GM18511 (cell line): ENCODE data around the gene FHIP1B.

Source experiments
- ATAC-seq: cut with Tn5 transposase; IDR thresholded peaks from one replicate; pipeline ENCODE4 v1.9.1; 2021; ENCODE audit warnings: mild to moderate bottlenecking, moderate library complexity; ENCODE audit not compliant: unreplicated experiment

The FHIP1B gene

DNA sequence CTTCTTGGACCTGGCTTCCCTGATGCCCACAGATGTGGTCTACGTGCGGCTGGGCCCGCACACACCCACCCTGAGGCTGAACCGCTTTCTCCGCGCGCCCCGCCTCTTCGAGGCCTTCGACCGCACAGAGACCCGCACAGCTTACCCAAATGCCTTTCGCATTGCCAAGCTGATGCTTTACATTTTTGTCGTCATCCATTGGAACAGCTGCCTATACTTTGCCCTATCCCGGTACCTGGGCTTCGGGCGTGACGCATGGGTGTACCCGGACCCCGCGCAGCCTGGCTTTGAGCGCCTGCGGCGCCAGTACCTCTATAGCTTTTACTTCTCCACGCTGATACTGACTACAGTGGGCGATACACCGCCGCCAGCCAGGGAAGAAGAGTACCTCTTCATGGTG, 5.7 kb upstream of the FHIP1B start:
- ATAC-seq = no peak

DNA sequence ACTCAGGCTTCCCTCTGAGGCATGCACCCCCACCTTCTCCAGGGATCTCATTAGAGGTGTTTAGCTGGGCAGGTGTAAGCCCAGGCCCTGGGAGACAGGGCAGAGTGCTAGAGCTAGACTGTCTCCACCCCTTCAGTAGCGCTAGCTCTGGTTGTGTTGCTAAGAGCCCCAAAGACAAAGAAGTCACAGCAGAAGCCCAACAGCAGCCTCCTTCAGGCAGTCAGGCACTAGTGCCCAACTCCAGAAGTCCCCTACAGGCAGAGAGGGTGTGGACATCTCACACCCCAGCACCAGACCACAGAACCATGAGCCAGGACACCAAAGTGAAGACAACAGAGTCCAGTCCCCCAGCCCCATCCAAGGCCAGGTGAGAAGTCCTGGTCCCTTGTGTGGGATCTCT, 4.5 kb upstream of the FHIP1B start, which contains the start of gene CNGA4:
TSS of gene CNGA4 (plus strand) at position 188 of the 400 bp plus-strand sequence. CDS start at position 306, 118 bp downstream.
- ATAC-seq = no peak

DNA sequence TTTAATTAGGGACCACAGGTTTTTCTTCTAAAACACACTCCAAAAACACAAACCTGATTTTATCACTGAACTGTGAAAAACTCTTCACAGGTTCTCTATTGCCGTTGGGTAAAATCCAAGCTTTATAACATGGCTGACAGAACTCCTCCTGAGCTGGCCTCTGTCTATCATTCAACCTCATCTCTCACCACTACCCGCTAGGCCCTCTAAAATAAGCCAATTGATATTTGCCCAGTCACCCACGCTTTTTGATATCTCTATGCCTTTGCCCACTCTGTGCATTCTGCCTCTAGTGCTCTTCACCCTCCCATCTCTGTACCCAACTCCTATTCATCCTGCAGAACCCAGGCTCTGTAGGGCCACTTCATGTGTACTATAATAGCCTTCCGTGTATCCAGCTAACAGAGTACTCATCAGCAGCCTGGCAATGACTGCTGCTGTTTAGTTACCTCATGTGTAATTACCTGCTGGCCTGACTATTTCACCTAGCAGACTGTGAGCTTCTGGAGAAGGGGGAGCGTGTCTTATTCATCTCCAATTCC, 3.4 kb upstream of the FHIP1B start:
- no peak for ATAC-seq

DNA sequence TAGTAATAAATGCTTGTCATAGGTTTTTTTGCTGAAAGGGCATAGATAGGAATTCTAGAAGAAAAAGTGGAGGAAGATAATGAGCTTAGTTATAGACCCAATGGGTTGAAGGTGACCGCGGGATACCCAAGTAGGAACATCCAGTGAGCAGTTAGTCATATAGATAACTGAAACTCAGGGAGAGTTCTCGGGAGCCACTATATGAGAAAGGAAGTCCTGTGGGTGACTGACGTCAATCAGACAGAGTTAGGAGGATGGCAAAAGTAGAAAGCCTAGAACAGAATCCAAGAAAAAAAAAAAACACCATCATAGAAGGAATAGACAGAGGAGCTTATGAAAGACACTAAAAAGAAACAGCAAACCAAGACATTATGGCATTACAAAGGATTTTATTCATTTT, 2.8 kb upstream of the FHIP1B start:
- ATAC-seq = no peak

DNA sequence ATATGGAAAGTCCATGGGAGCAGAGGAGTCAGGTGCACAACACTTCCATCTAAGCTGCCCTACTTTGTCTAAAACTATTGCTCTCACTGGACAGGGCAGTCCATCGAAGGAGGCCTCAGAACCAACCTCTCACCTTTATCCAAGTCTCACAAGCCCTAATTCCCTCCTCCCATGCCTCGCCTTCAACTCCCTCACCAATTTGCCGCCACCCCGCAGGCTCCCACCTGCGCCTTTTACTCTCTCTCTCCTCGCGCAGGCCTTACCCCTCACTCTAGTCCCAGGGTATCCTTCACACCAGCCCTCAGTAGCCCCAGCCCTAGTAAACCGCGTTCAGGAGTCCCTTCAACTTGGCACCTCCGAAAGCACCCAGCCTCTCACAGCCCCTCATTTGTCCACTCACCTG, 451 bp downstream of the FHIP1B start:
- ATAC-seq = peak; percentile 0

DNA sequence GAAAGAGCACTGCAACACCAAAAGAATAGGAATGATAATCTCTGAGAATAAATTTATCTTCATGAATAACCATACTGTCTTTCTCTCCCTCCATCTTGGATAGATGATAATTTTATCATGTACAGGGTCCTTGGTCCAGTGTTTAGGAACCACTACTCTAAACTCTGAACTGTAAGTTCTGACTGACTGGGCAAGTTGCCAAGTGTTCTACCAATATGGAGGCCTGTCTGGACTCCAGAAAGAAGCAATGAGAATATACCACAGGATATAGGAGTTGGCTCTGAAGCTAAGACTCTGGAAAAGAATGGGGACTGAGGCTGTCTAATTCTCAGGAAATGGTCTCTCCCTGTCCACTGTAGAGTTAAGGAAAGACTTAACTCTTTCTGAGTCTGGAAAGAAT, 1.5 kb downstream of the FHIP1B start:
- ATAC-seq = no peak

DNA sequence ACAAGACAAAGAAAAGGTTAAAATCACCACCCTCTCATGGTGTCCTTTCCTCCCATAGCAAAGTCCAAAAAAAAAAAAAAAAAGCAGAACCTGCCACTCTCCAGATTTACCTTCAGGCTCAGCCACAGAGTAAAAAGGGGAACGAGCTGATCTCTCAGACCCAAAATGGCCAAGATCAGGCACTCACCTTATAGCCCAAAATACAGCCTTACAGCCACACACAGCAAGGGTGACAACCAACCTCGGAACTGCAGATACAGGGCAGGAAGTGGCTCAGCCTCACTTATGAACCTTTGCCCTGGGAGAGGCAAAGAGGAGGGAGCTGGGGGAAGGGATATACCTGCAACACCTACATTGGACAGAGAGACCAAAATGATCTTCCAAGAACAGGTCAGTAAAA, 4.5 kb downstream of the FHIP1B start:
- ATAC-seq = no peak

DNA sequence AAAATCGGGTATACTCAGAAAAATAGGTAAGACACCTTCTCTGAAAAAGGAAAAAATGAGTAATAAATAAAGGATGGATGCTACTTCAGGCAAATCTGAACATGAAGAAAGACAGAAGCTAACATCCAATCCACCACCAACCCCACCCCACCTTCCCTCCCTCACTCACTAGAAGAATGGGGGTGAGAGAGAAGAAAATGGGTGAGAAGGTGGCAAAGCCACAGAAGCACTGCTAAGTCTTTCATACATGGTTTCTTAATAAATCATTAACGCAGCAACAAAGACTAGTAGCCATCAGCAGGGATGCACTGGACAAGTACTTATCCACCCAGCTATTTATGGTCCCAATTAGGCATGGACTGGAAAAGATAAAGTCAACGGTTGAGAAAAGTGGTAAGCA, 5.9 kb downstream of the FHIP1B start:
- no peak for ATAC-seq

DNA sequence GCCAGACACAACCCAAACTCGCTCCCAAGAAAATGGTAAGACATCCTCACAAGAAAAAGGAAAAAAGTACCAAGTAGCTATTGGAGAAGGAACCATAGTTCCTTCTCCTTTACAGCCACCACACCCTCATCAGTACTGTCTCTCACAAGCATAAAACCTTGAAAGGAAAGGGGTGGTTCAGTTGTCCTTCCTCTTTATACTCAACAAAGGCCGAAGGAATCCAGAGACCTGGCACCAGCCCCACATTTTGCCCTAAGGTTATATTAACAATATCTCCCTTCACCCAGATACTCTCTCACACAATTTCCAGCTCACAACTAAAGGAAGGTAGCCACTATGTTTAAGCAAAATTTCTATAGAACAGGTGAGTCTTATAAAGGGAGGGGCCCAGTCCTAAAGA, 8.5 kb downstream of the FHIP1B start:
- ATAC-seq = no peak

DNA sequence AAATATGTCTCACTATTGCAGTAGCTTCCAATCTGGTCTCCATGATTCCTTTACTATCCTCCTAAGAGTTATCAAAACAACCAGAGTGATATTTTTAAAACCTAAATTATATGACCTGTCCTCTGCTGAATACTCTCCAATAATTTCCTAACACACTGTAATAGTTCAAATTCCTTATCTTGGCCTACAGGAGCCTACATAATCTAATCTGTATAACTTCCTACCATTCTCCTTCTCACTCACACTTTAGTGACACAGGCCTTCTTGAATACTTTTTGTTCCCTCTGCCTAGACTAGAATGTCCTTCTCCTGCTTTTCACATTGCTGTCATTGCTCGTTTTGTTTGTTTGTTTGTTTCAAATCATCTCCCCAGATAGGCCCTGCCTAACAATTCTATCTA, 9.4 kb downstream of the FHIP1B start:
- ATAC-seq = no peak

DNA sequence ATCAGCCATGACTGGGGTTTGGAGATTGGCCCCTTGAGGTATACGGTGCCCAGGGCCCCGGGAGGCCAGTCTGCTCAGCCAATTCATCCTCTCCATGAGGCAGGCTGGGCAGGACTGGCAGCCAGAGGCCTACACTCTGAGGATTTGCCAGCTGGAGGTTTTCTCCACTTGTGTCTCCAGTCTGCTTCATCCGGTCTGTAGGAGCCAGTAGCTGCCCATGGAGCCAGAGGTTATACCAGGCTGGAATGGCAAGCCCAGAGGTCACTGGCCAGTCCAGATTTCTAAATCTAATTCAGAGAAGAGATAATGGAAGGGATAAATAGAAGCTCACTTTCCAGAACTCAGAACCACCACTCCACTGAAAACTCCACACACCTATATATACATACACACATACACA, 10.0 kb downstream of the FHIP1B start:
- no peak for ATAC-seq

DNA sequence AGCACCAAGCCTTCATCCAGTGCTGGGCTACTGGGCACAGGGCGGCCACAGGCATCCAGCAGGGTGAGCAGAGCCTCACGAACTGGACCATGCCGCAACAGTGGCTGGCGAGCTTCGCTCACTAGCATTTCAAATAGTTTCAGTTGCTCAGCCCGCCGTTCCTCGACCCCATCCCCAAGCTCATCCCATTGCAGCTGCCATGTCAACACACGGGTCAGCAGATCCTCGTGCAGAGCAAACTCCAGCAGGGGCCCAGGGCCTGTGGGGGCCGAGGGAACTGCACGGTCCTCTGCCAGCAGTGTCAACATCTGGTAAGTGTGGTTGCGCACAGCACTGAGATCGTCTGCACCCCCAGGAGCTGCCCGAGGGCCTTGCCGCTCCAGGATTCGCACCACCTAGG, 10.6 kb downstream of the FHIP1B start:
- ATAC-seq = no peak

DNA sequence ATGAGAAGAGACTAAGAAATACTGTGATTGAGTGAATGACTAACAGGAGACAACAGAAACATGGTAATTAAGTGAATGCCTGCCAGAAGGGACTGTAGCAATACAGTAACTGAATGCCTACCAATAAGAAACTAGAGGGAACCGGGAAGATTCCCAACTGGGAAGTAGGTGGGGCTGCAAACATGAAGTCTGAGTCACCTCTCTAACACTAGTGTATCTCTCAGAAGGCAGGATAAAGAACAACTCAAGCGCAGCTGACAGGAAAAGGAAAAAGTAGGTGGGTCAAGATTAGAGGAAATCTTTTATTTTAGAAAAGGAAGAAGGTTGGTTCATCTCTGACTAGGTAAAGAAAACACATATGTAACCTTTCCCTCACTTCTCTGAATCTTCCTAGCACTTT, 15.1 kb downstream of the FHIP1B start:
- no peak for ATAC-seq

DNA sequence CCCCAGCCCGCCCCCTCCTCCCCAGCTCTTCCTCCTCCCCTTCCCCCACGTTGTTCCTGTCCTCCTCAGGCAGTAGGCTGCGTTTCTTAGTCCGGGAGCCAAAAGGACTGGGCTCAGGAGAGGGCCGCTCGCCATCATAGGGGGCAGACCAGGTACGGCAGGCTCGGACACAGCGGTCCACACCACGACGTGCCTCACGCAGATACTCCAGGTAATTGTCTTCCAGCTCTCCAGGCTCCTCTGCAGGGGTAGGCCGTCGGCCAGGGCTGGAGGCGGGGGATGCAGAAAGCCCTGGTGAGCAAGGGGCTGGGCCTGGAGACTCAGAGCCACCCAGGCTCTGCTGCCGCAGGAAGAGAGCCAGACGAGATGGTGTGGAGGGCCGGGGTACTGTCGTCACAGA, 16.7 kb downstream of the FHIP1B start:
- ATAC-seq = no peak

DNA sequence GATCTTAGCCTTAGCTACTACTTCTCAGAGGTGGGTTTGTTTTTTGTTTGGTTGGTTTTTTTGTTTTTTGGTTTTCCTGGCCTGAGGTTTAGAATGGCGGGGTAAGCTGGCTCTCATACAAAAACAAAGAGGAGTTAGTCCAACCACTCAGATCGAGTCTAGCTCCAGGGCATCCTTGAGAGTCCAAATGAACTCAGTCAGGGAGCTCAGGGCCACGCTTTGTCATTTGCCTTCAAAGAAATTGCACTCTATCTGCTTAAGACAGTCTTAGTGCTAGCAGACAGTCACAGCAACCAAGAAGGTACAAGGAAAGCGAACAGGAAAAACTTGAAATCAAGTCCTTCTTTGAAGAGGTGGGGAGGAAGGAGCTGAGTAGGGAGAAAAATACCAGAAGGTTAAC, 17.9 kb downstream of the FHIP1B start:
- ATAC-seq = no peak

DNA sequence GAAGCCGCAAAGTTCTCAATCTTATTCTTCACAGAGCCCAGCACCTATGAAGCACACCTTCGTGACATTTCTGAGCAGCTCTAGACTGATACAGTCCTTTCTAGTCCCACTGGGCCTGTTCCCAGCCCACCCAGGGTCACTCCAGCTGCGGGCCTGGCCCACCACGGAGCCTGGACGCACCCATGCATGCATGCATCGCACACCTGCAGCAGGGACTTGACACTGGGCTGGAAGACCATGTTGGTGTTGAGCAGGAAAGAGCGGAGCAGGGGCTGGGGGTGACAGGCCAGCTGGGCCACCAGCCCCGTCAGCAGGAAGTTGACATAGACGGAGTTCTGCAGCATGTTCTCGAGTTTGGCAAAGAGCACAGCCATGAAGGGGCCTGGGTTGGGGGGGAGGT, 19.9 kb downstream of the FHIP1B start:
- ATAC-seq = no peak

DNA sequence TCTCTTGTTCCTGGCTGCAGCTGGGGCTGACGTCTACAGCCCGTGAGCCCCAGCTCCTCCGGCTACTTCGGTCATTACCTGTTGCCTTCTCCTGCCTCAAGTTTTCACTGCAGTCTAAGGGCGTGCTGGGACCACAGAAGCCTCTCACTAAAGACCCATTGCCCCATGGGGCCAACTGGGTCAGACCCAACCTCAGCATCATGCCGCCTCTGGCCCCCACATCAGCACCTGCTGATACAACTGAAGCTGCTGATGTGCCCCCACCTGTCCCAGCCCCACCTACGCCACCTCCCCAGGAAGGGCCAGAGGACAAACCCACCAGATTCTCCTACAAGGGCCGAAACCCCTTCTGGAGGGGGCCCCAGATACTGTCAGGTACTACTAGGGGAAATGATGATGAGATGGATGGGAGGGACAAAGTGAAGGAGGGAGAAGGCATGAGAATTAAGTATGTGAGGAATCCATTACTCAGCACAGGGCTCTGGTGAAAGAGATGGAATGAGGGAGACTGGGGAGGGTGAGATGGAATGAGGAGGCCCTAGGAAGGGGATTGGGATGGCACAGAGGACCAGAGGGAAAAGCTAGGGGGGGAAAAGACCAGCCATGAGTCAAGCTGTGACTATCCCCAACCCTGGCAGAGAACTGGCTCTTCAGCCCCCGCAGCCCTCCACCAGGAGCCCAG, 24.0 kb downstream of the FHIP1B start:
- ATAC-seq = no peak

DNA sequence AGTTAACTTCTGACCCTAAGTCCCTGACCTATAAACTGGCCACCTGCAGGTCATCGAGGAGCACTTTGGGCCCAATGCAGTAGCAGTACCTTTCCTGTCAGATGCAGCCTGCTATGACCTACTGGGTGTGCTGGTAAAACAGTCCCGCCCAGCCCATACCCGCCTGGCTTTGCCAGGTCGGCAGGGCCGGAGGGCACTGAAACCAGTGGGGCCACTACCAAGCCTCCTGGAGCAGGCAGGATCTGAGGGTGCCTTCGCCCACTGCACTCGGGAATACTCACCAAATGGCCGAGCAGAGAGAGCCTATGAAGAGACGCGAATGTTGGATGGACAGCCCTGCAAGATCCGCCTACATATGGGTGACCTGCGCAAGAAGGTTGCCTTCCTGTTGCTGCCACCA, 24.6 kb downstream of the FHIP1B start:
- no peak for ATAC-seq

DNA sequence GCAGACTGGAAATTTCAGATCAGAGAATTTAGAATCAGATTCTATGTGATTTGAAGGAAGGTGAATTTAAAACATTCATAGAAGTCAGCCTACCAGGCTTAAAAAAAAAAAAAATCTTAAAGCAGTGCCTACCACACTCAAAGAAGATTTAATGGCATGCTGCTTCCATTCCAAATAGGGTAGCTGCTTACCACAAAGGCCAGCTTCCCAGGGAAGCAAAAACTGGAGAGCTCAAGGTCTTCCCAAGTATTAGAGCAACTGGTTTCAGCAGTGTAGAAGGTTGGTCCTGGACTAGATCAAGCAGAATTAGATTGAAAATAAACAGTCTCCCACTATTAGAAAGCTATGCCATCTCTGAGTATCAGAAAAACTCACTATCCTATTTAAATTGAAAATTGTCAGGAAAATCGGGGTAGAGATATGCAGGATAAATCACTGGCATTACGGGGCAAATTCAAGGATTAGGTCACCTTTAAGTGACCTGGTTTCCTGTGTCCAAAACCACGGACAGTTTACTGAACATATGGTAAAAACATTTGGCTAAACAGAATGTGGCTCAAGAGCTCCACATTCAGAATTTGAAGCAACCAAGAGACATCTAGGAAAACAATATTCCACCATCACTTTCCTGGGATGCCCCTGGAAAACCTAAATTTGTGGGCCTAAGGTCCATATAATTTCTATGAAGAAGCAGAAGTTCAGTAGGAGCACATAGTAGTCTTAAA, 27.8 kb downstream of the FHIP1B start:
- no peak for ATAC-seq

DNA sequence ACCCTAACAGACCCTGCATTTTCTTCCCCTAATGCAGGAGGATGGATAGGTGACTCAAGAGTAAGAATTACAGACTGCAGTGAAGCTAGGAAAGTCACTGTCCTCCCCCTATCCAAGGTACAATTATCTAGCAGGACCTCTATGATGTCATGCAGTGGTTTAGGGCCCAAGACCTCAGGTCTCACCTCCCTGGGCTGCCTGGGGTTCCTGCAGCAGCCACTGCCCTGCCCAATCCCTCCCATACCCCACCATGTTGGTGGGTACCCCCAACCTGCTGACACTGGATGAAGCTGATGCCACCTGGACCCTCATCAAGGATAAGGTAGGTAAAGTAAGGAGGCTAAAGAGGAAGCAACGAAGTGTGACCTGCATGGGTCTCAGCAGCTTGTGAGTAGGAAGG, 29.1 kb downstream of the FHIP1B start, which contains the start of gene C11orf42:
TSS of gene C11orf42 (plus strand) at position 192 of the 400 bp plus-strand sequence. CDS start at position 251, 59 bp downstream.
- ATAC-seq = no peak

DNA sequence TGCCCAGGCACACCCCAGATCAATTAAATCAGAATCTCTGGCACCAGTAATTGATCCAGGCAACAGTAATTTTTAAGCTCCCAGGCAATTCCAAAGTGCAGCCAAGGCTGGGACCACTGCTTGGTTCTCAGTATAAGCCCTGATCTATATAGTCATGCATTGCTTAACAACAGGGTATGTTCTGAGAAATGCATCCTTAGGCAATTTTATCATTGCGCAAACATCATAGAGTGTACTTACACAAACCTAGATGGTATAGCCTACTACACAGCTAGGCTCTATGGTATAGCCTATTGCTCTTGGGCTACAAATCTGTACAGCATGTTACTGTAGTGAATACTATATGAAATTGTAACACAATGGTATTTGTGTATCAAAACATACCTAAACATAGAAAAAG, 29.7 kb downstream of the FHIP1B start:
- no peak for ATAC-seq

DNA sequence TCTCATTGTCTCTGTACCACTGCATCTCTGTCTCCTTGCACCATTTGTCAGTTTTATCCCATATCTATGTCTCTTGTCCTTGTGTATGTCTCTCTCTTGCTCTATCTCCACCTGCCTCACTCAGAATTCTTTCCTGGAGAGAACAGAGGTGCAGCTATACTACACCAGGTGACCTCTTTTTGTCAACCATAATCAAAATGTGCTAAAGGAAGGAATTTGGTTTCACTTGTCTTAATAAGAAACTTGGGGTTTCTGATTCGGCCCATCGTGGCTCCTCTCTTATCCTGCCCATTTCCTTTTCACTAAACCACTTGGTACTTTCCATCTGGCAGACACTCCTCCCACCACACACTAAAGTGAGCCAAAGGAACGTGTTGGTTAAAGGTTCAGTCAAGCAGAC, 31.1 kb downstream of the FHIP1B start:
- ATAC-seq = peak; percentile 86
